Endodermal cell (in vitro differentiated cells): ENCODE measurements around the gene SFXN3. TPM values are rescaled to one million over a fixed set of nuclear protein-coding genes. Genes with fewer than 3 reads are reported as not detected.

Experiments used
- DNase-seq: peaks from one replicate; pipeline ENCODE4 v3.0.0-alpha.2; 2017
- H3K27ac ChIP-seq: 2 replicates; pipeline ENCODE4 v1.5.1; 2013; ENCODE audit warnings: mild to moderate bottlenecking, low read depth, low read length, moderate library complexity
- H3K27me3 ChIP-seq: 2 replicates; pipeline ENCODE4 v1.6.1; 2013; ENCODE audit warnings: mild to moderate bottlenecking, low read length, moderate library complexity; ENCODE audit not compliant: insufficient read depth, control insufficient read depth, poor library complexity, severe bottlenecking
- H3K36me3 ChIP-seq: 2 replicates; pipeline ENCODE4 v1.7.0; 2013; ENCODE audit warnings: mild to moderate bottlenecking, low read length, moderate library complexity; ENCODE audit not compliant: control insufficient read depth, insufficient read depth
- H3K4me1 ChIP-seq: one replicate; pipeline ENCODE4 v1.7.0; 2013; ENCODE audit warnings: low read length; ENCODE audit not compliant: control insufficient read depth, insufficient read depth
- H3K4me3 ChIP-seq: 2 replicates; pipeline ENCODE4 v1.5.1; 2013; ENCODE audit warnings: mild to moderate bottlenecking, low read length, moderate library complexity
- H3K9ac ChIP-seq: 2 replicates; pipeline ENCODE4 v1.6.1; 2013; ENCODE audit warnings: mild to moderate bottlenecking, low read length, moderate library complexity; ENCODE audit not compliant: poor library complexity, severe bottlenecking; ENCODE audit errors: extremely low read depth
- H3K9me3 ChIP-seq: 2 replicates; pipeline ENCODE4 v1.6.1; 2013; ENCODE audit warnings: mild to moderate bottlenecking, low read length, moderate library complexity; ENCODE audit not compliant: control insufficient read depth
- H3K27ac Mint-ChIP-seq: 2 replicates; pipeline ENCODE4 v1.8.0; 2020; ENCODE audit warnings: mixed read lengths
- H3K27me3 Mint-ChIP-seq: 2 replicates; pipeline ENCODE4 v1.8.0; 2021; ENCODE audit warnings: mild to moderate bottlenecking, mixed read lengths; ENCODE audit not compliant: insufficient read depth
- H3K36me3 Mint-ChIP-seq: 2 replicates; pipeline ENCODE4 v1.8.0; 2020; ENCODE audit warnings: low read depth, mixed read lengths
- H3K4me1 Mint-ChIP-seq: 2 replicates; pipeline ENCODE4 v1.8.0; 2020; ENCODE audit warnings: mixed read lengths
- H3K4me3 Mint-ChIP-seq: 2 replicates; pipeline ENCODE4 v1.8.0; 2020; ENCODE audit warnings: mild to moderate bottlenecking, moderate library complexity, mixed read lengths
- H3K9me3 Mint-ChIP-seq: 2 replicates; pipeline ENCODE4 v1.8.0; 2020; ENCODE audit warnings: mild to moderate bottlenecking, mixed read lengths
- CTCF ChIP-seq: fragments of 200-600 bp; sonication (generic); conservative IDR thresholded peaks from 2 replicates; pipeline ENCODE4 v1.5.0; 2021; ENCODE audit warnings: antibody characterized with exemption, mild to moderate bottlenecking
- WGBS, 2 experiments: methylation state at CpG; one replicate each; pipeline versions ENCODE4 v1.1.5 to v1.1.7; 2013; ENCODE audit warnings: missing lambda C conversion rate in 2 of 2, mixed read lengths in 1 of 2; ENCODE audit not compliant: insufficient coverage in 1 of 2, insufficient read length in 1 of 2; 5-methylcytosine and 5-hydroxymethylcytosine counted together
- total RNA-seq, 2 donors: library from RNA; stranded (reverse); fragmentation: NEBNext Ultra II Directional in 1 of 2; extraction: Animal tissue kit (Norgen Biotek cat#: 25700) in 1 of 2; gene quantifications; 2 replicates in 1 of 2; 3 replicates in 1 of 2; pipeline ENCODE4 v1.2.1, GENCODE V29; 2021

The SFXN3 gene
- total RNA-seq, 2 donors from 2014 or later: 1.8 to 2.1 TPM

- peaks cover 62% of the 10 kb centered on the region for H3K27me3 ChIP-seq
- no peaks in the 10 kb centered on the region for H3K36me3 Mint-ChIP-seq
- no peak for DNase-seq
- H3K4me1 Mint-ChIP-seq: peaks cover 15% of the 10 kb centered on the region
- no peak for TF ChIP-seq CTCF
- H3K27ac Mint-ChIP-seq: no peak overlapping the region
- H3K4me1 ChIP-seq: no peaks in the 10 kb centered on the region
- no peak overlapping the region for H3K9ac ChIP-seq
- no peak overlapping the region for H3K4me3 ChIP-seq
- no peak overlapping the region for H3K4me3 Mint-ChIP-seq
- H3K27me3 Mint-ChIP-seq: peaks cover 72% of the 10 kb centered on the region
- no peaks in the 10 kb centered on the region for H3K36me3 ChIP-seq
- no peaks in the 10 kb centered on the region for H3K9me3 Mint-ChIP-seq
- WGBS, 2 experiments: 69 to 85% methylated on average over 2 to 5 of the region's 5 CpGs
- H3K9me3 ChIP-seq: no peaks in the 10 kb centered on the region
- H3K27ac ChIP-seq: no peak overlapping the region
These were observed 14.2 kb upstream of the SFXN3 start for GRCh38 chr10:101016814-101017213.

- Histone ChIP-seq H3K9ac (no peak overlapping the region), H3K4me3 (no peak overlapping the region), H3K4me1 (no peaks in the 10 kb centered on the region), H3K36me3 (no peaks in the 10 kb centered on the region), H3K27ac (no peak overlapping the region), H3K27me3 (peaks cover 63% of the 10 kb centered on the region), H3K9me3 (no peaks in the 10 kb centered on the region)
- no peak for TF ChIP-seq CTCF
- Mint-ChIP-seq H3K9me3 (no peaks in the 10 kb centered on the region), H3K27ac (no peak overlapping the region), H3K4me3 (peak overlapping the region; percentile 44), H3K27me3 (peaks cover 72% of the 10 kb centered on the region), H3K4me1 (peaks cover 12% of the 10 kb centered on the region), H3K36me3 (no peaks in the 10 kb centered on the region)
- DNase-seq: peak; percentile 70
- WGBS, 2 experiments: 41 to 70% methylated on average over 2 to 20 of the region's 20 CpGs
These were observed 12.9 kb upstream of the SFXN3 start for GRCh38 chr10:101018118-101018599.

GRCh38 chr10:101018600-101019439 lies 12.2 kb upstream of the SFXN3 start:
- Mint-ChIP-seq H3K36me3 (no peaks in the 10 kb centered on the region), H3K9me3 (no peaks in the 10 kb centered on the region), H3K4me3 (peak overlapping the region; percentile 44), H3K4me1 (peaks cover 8% of the 10 kb centered on the region), H3K27ac (no peak overlapping the region), H3K27me3 (peaks cover 72% of the 10 kb centered on the region)
- WGBS, 2 experiments: 19 to 27% methylated on average over 19 to 45 of the region's 45 CpGs
- no peak overlapping the region for H3K4me3 ChIP-seq
- H3K27me3 ChIP-seq: peaks cover 63% of the 10 kb centered on the region
- no peaks in the 10 kb centered on the region for H3K4me1 ChIP-seq
- peak; percentile 95 for TF ChIP-seq CTCF
- H3K27ac ChIP-seq: no peak overlapping the region
- H3K36me3 ChIP-seq: no peaks in the 10 kb centered on the region
- no peak overlapping the region for H3K9ac ChIP-seq
- peak; percentile 98 for DNase-seq
- H3K9me3 ChIP-seq: no peaks in the 10 kb centered on the region
